T-helper 2 cell treated with Interferon-gamma antibody and Interleukin-4, amounts not matched to agents 5 μg/mL and 100 μg/mL, for 36 hours (primary cell): ENCODE measurements around the gene EEF2KMT.
"Not testable (repeated sequence)": the region's sequence is repeated elsewhere in the genome, so short reads cannot be mapped to it uniquely, and the experiment has no call there.

Experiments
- DNase-seq: peaks from one replicate; pipeline ENCODE4 v3.0.0; 2021; ENCODE audit warnings: low spot score
- H3K27ac Mint-ChIP-seq: one replicate; pipeline ENCODE4 v1.8.0; 2021; ENCODE audit warnings: mild to moderate bottlenecking, mixed read lengths
- H3K27me3 Mint-ChIP-seq: one replicate; pipeline ENCODE4 v1.8.0; 2021; ENCODE audit warnings: low read depth, mixed read lengths
- H3K36me3 Mint-ChIP-seq: one replicate; pipeline ENCODE4 v1.8.0; 2021; ENCODE audit warnings: low read depth, mixed read lengths
- H3K4me1 Mint-ChIP-seq: one replicate; pipeline ENCODE4 v1.8.0; 2021; ENCODE audit warnings: low read depth, mixed read lengths
- H3K4me3 Mint-ChIP-seq: one replicate; pipeline ENCODE4 v1.8.0; 2022; ENCODE audit warnings: mild to moderate bottlenecking, moderate library complexity, mixed read lengths
- H3K9me3 Mint-ChIP-seq: one replicate; pipeline ENCODE4 v1.8.0; 2021; ENCODE audit warnings: mixed read lengths

The EEF2KMT gene

GRCh38 chr16:5097470-5098220 lies at the start of gene EEF2KMT:
TSS of gene EEF2KMT (minus strand) at chr16:5097795. CDS start at chr16:5097739, 56 bp downstream.
- not testable (repeated sequence) for H3K27me3 Mint-ChIP-seq, H3K9me3 Mint-ChIP-seq, H3K36me3 Mint-ChIP-seq
- peaks cover 14% of the 10 kb centered on the region for H3K4me1 Mint-ChIP-seq
- H3K4me3 Mint-ChIP-seq = peak within 1 kb of the TSS; percentile 92
- H3K27ac Mint-ChIP-seq = peak within 1 kb of the TSS; percentile 97
- peak; percentile 96 for DNase-seq

GRCh38 chr16:5144621-5144956 lies 47.0 kb upstream of the EEF2KMT start:
- not testable (repeated sequence) for H3K4me1 Mint-ChIP-seq, H3K4me3 Mint-ChIP-seq, H3K9me3 Mint-ChIP-seq, H3K36me3 Mint-ChIP-seq, H3K27me3 Mint-ChIP-seq, DNase-seq, H3K27ac Mint-ChIP-seq

GRCh38 chr16:5143761-5144620 lies 46.4 kb upstream of the EEF2KMT start:
- Mint-ChIP-seq H3K36me3 (no peaks in the 10 kb centered on the region), H3K27ac (no peak overlapping the region), H3K9me3 (no peaks in the 10 kb centered on the region), H3K4me3 (no peak overlapping the region), H3K27me3 (no peaks in the 10 kb centered on the region), H3K4me1 (no peaks in the 10 kb centered on the region)
- no peak for DNase-seq

- not testable (repeated sequence) for H3K4me3 Mint-ChIP-seq, H3K27ac Mint-ChIP-seq, H3K4me1 Mint-ChIP-seq, H3K9me3 Mint-ChIP-seq, H3K27me3 Mint-ChIP-seq, DNase-seq, H3K36me3 Mint-ChIP-seq
Observed at GRCh38 chr16:5140151-5140550, 42.6 kb upstream of the EEF2KMT start.

- not testable (repeated sequence) for H3K27ac Mint-ChIP-seq, H3K4me3 Mint-ChIP-seq, DNase-seq, H3K36me3 Mint-ChIP-seq, H3K4me1 Mint-ChIP-seq, H3K9me3 Mint-ChIP-seq
- H3K27me3 Mint-ChIP-seq = peaks cover 17% of the 10 kb centered on the region
Observed at GRCh38 chr16:5134739-5135452, 37.3 kb upstream of the EEF2KMT start.

- H3K4me1 Mint-ChIP-seq, H3K9me3 Mint-ChIP-seq, H3K4me3 Mint-ChIP-seq, H3K27ac Mint-ChIP-seq, H3K36me3 Mint-ChIP-seq, DNase-seq: not testable (repeated sequence)
- peaks cover 17% of the 10 kb centered on the region for H3K27me3 Mint-ChIP-seq
Observed at GRCh38 chr16:5132915-5133600, 35.5 kb upstream of the EEF2KMT start.

GRCh38 chr16:5131467-5132004 lies 33.9 kb upstream of the EEF2KMT start:
- not testable (repeated sequence) for H3K4me3 Mint-ChIP-seq, H3K36me3 Mint-ChIP-seq, H3K9me3 Mint-ChIP-seq, H3K27ac Mint-ChIP-seq, DNase-seq, H3K4me1 Mint-ChIP-seq
- H3K27me3 Mint-ChIP-seq = peaks cover 17% of the 10 kb centered on the region

- DNase-seq, H3K36me3 Mint-ChIP-seq, H3K27ac Mint-ChIP-seq, H3K4me1 Mint-ChIP-seq, H3K9me3 Mint-ChIP-seq, H3K4me3 Mint-ChIP-seq: not testable (repeated sequence)
- H3K27me3 Mint-ChIP-seq = peaks cover 20% of the 10 kb centered on the region
Observed at GRCh38 chr16:5117300-5118087, 19.9 kb upstream of the EEF2KMT start.

GRCh38 chr16:5116780-5117295 lies 19.2 kb upstream of the EEF2KMT start:
- H3K9me3 Mint-ChIP-seq, H3K4me1 Mint-ChIP-seq, H3K27ac Mint-ChIP-seq, DNase-seq, H3K4me3 Mint-ChIP-seq, H3K36me3 Mint-ChIP-seq: not testable (repeated sequence)
- H3K27me3 Mint-ChIP-seq = peaks cover 20% of the 10 kb centered on the region

GRCh38 chr16:5110933-5111332 lies 13.3 kb upstream of the EEF2KMT start:
- H3K4me3 Mint-ChIP-seq, DNase-seq, H3K27me3 Mint-ChIP-seq: not testable (repeated sequence)

GRCh38 chr16:5108505-5109158 lies 11.0 kb upstream of the EEF2KMT start:
- no peak for DNase-seq
- Mint-ChIP-seq H3K4me1 (no peaks in the 10 kb centered on the region), H3K36me3 (no peaks in the 10 kb centered on the region), H3K27me3 (no peaks in the 10 kb centered on the region), H3K4me3 (no peak overlapping the region), H3K9me3 (no peaks in the 10 kb centered on the region), H3K27ac (no peak overlapping the region)

More at GRCh38 chr16:5110933-5111332, 13.3 kb upstream of the EEF2KMT start:
- not testable (repeated sequence) for H3K36me3 Mint-ChIP-seq, H3K9me3 Mint-ChIP-seq, H3K4me1 Mint-ChIP-seq, H3K27ac Mint-ChIP-seq

- not testable (repeated sequence) for H3K36me3 Mint-ChIP-seq, H3K4me1 Mint-ChIP-seq, H3K27ac Mint-ChIP-seq, H3K27me3 Mint-ChIP-seq, DNase-seq, H3K9me3 Mint-ChIP-seq, H3K4me3 Mint-ChIP-seq
Observed at GRCh38 chr16:5105039-5105438, 7.4 kb upstream of the EEF2KMT start.
